Colonic mucosa (tissue), 4 donors: ENCODE results near the gene ASTN1. TPM values are rescaled to one million over a fixed set of nuclear protein-coding genes. Genes with fewer than 3 reads are reported as not detected.

ENCODE experiments used
- DNase-seq: peaks from one replicate; pipeline ENCODE4 v3.0.0-alpha.2; 2020
- H3K27ac ChIP-seq: fragments of 200-600 bp; one replicate; pipeline ENCODE4 v1.8.0; 2021
- H3K27me3 ChIP-seq: fragments of 200-600 bp; one replicate; pipeline ENCODE4 v1.8.0; 2021
- H3K36me3 ChIP-seq: fragments of 200-600 bp; one replicate; pipeline ENCODE4 v1.8.0; 2021
- H3K4me1 ChIP-seq: fragments of 200-600 bp; one replicate; pipeline ENCODE4 v1.8.0; 2021; ENCODE audit warnings: mild to moderate bottlenecking
- H3K4me3 ChIP-seq: fragments of 200-600 bp; one replicate; pipeline ENCODE4 v1.8.0; 2021
- H3K9ac ChIP-seq, 2 donors: one replicate each; pipeline ENCODE4 v1.7.0; 2013; ENCODE audit warnings: control low read depth in 2 of 2, low read depth in 2 of 2, low read length in 2 of 2
- H3K9me3 ChIP-seq: fragments of 200-600 bp; one replicate; pipeline ENCODE4 v1.8.0; 2021
- intact Hi-C: fragments of 100-400 bp; cut with DNase I; formaldehyde crosslinking; loops from one replicate; pipeline ENCODE4 v1.14.1; 2022
- total RNA-seq, 2 donors: library from RNA; stranded (reverse); fragmentation: NEBNext Ultra II Directional in 1 of 2; extraction: Animal tissue kit (Norgen Biotek cat#: 25700) in 1 of 2; gene quantifications; one replicate each; pipeline ENCODE4 v1.2.1, GENCODE V29; 2021
- TF ChIP-seq, protein P1 (sequence below): fragments of 200-600 bp; IDR thresholded peaks from one replicate; pipeline ENCODE4 v1.8.0; 2022; ENCODE audit warnings: antibody characterized with exemption, mild to moderate bottlenecking
- donor health status: healthy.
- donor health status: DM: no; HTN: no; CAD: no.
- donor health status: DM: no; HTN: no; CAD: no.

The ASTN1 gene
- total RNA-seq, 2 donors from 2014 or later: 0.15 to 0.42 TPM

- H3K4me3 ChIP-seq: no peak overlapping the region
- intact Hi-C loops: no loop called here
- no peaks in the 10 kb centered on the region for H3K27me3 ChIP-seq
- H3K9ac ChIP-seq: no peak overlapping the region
- DNase-seq: no peak
- no peaks in the 10 kb centered on the region for H3K36me3 ChIP-seq
- TF ChIP-seq, protein P1, sequence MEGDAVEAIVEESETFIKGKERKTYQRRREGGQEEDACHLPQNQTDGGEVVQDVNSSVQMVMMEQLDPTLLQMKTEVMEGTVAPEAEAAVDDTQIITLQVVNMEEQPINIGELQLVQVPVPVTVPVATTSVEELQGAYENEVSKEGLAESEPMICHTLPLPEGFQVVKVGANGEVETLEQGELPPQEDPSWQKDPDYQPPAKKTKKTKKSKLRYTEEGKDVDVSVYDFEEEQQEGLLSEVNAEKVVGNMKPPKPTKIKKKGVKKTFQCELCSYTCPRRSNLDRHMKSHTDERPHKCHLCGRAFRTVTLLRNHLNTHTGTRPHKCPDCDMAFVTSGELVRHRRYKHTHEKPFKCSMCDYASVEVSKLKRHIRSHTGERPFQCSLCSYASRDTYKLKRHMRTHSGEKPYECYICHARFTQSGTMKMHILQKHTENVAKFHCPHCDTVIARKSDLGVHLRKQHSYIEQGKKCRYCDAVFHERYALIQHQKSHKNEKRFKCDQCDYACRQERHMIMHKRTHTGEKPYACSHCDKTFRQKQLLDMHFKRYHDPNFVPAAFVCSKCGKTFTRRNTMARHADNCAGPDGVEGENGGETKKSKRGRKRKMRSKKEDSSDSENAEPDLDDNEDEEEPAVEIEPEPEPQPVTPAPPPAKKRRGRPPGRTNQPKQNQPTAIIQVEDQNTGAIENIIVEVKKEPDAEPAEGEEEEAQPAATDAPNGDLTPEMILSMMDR: no peak
- H3K9me3 ChIP-seq: no peaks in the 10 kb centered on the region
- no peak overlapping the region for H3K27ac ChIP-seq
- H3K4me1 ChIP-seq: no peaks in the 10 kb centered on the region
These were observed 220.7 kb downstream of the ASTN1 start for GRCh38 chr1:176943783-176944182.

DNA sequence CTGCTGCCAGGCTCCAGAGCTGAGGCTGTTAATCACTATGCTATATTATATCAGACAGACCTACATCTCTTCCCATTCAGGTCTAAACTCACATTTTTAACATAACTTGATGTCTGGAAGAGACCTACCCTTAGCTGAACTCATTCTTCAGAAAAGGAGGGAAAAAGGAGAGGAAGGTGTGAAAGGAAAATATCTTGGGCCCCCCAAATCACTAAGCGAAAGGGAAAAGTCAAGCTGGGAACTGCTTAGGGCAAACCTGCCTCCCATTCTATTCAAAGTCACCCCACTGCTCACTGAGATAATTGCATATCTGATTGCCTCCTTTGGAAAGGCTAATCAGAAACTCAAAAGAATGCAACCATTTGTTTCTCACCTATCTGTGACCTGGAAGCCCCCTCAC lies 222.2 kb downstream of the ASTN1 start:
- H3K4me3 ChIP-seq: no peak overlapping the region
- H3K4me1 ChIP-seq: no peaks in the 10 kb centered on the region
- H3K27ac ChIP-seq: no peak overlapping the region
- no peaks in the 10 kb centered on the region for H3K36me3 ChIP-seq
- no peak overlapping the region for H3K9ac ChIP-seq
- DNase-seq: no peak
- TF ChIP-seq, protein P1: no peak
- intact Hi-C loops: no loop called here
- H3K9me3 ChIP-seq: no peaks in the 10 kb centered on the region
- H3K27me3 ChIP-seq: no peaks in the 10 kb centered on the region

DNA sequence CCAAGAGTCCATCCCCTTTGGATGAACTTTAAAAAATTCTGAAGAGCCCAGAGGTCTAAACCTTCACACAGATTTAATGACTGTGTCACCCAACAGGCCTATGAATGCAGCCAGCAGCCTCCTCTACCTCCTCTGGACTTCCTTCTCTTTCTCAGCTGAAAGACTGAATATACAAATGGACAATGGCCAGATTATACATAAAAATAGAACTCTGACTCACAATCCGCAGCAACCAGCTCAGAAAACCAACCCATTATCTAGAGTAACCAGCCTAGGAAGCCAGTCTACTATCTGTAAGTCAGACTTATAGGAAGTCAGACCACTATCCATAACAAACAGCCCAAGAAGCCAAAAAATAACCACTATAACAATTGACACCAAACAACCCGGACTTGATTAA lies 224.5 kb downstream of the ASTN1 start:
- Histone ChIP-seq H3K4me1 (no peaks in the 10 kb centered on the region), H3K27ac (no peak overlapping the region), H3K27me3 (no peaks in the 10 kb centered on the region), H3K9ac (no peak overlapping the region), H3K4me3 (no peak overlapping the region), H3K36me3 (no peaks in the 10 kb centered on the region), H3K9me3 (no peaks in the 10 kb centered on the region)
- intact Hi-C loops: no loop called here
- DNase-seq: no peak
- TF ChIP-seq, protein P1: no peak

DNA sequence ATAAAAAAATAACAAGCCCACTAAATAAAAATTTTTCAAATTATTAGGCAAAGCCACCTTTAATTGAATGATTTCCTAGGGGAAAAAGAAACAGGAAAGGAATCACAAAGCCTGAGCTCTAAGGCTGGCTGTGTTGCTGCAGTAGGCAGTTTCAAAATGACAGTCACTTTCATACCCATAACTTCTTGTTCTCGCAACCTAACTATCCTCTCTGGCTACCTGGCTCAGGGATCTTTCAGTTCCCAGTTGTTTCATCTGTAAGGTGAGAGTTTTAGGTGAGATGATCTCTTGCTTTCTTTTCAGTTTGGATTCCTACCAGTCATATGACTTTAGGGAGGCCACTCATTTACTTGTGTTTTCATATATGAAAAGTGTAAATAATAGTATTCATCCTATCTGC lies 226.1 kb downstream of the ASTN1 start:
- Histone ChIP-seq H3K36me3 (no peaks in the 10 kb centered on the region), H3K9me3 (no peaks in the 10 kb centered on the region), H3K4me3 (no peak overlapping the region), H3K4me1 (no peaks in the 10 kb centered on the region), H3K27me3 (no peaks in the 10 kb centered on the region), H3K9ac (no peak overlapping the region), H3K27ac (no peak overlapping the region)
- TF ChIP-seq, protein P1: no peak
- DNase-seq: no peak
- intact Hi-C loops: no loop called here

- DNase-seq: no peak
- H3K4me1 ChIP-seq: no peaks in the 10 kb centered on the region
- TF ChIP-seq, protein P1: no peak
- H3K4me3 ChIP-seq: no peak overlapping the region
- no peaks in the 10 kb centered on the region for H3K9me3 ChIP-seq
- H3K9ac ChIP-seq: no peak overlapping the region
- intact Hi-C loops: no loop called here
- no peaks in the 10 kb centered on the region for H3K36me3 ChIP-seq
- no peaks in the 10 kb centered on the region for H3K27me3 ChIP-seq
- no peak overlapping the region for H3K27ac ChIP-seq
These were observed 230.1 kb downstream of the ASTN1 start for GRCh38 chr1:176934370-176934769.
